ENCODE data around the gene DNAH6.
"Not testable (repeated sequence)": the region's sequence is repeated elsewhere in the genome, so short reads cannot be mapped to it uniquely, and the experiment has no call there.

DNAH6 gene

GRCh38 chr2:84865181-84865783 lies 349.0 kb downstream of the DNAH6 start:
- peak; percentile 24; the same call in 1 of the 2 replicates for TF ChIP-seq CTCF (IDR thresholded peaks at IDR 0.05; ENCODE audit: low read depth, low read length)
- no peak for DNase-seq (ENCODE audit: extremely low read depth, low read depth)

- TF ChIP-seq CTCF (IDR thresholded peaks at IDR 0.05; ENCODE audit: low read depth, low read length): no peak
Measured at GRCh38 chr2:84866122-84866521, 349.8 kb downstream of the DNAH6 start.

GRCh38 chr2:84868327-84868726 lies 352.0 kb downstream of the DNAH6 start:
- not testable (repeated sequence) for DNase-seq (ENCODE audit: extremely low read depth, low read depth)

More at GRCh38 chr2:84866122-84866521, 349.8 kb downstream of the DNAH6 start:
- DNase-seq (ENCODE audit: extremely low read depth, low read depth): peak; percentile 52
